ENCODE data around the gene EVL.
A peak's percentile ranks its signal among the peaks of the same experiment; 100 is the strongest.
"Not testable (repeated sequence)": the region's sequence is repeated elsewhere in the genome, so short reads cannot be mapped to it uniquely, and the experiment has no call there.

EVL gene

GRCh38 chr14:100159865-100160533, 94.8 kb downstream of the EVL start:
- DNase-seq (ENCODE audit: low read depth in 3 of 3, low spot score in 1 of 3): no peak

- DNase-seq (ENCODE audit: low read depth in 3 of 3, low spot score in 1 of 3): no peak
These were observed 95.3 kb downstream of the EVL start for GRCh38 chr14:100160534-100160916.

- no peak for DNase-seq (ENCODE audit: low read depth in 3 of 3, low spot score in 1 of 3)
These were observed 100.2 kb downstream of the EVL start for GRCh38 chr14:100165376-100165775.

- no peak for DNase-seq (ENCODE audit: low read depth in 3 of 3, low spot score in 1 of 3)
These were observed 100.7 kb downstream of the EVL start for GRCh38 chr14:100165831-100166440.

- no peak for DNase-seq (ENCODE audit: low read depth in 3 of 3, low spot score in 1 of 3)
These were observed 103.3 kb downstream of the EVL start for GRCh38 chr14:100168506-100168905.

- DNase-seq (ENCODE audit: low read depth in 3 of 3, low spot score in 1 of 3): no peak
These were observed 105.7 kb downstream of the EVL start for GRCh38 chr14:100170880-100171279.

GRCh38 chr14:100172811-100173210, 107.6 kb downstream of the EVL start:
- no peak for DNase-seq (ENCODE audit: low read depth in 3 of 3, low spot score in 1 of 3)

GRCh38 chr14:100173353-100173752, 108.1 kb downstream of the EVL start:
- DNase-seq (ENCODE audit: low read depth in 3 of 3, low spot score in 1 of 3): no peak

- no peak for DNase-seq (ENCODE audit: low read depth in 3 of 3, low spot score in 1 of 3)
These were observed 111.6 kb downstream of the EVL start for GRCh38 chr14:100176811-100177327.

- DNase-seq (ENCODE audit: low read depth in 3 of 3, low spot score in 1 of 3): no peak
These were observed 113.5 kb downstream of the EVL start for GRCh38 chr14:100178691-100179090.

- not testable (repeated sequence) for DNase-seq (ENCODE audit: low read depth in 3 of 3, low spot score in 1 of 3)
These were observed 115.4 kb downstream of the EVL start for GRCh38 chr14:100180671-100181070.

GRCh38 chr14:100181876-100182551, 116.8 kb downstream of the EVL start:
- DNase-seq (ENCODE audit: low read depth in 3 of 3, low spot score in 1 of 3): not testable (repeated sequence)

- DNase-seq (ENCODE audit: low read depth in 3 of 3, low spot score in 1 of 3): no peak
These were observed 122.1 kb downstream of the EVL start for GRCh38 chr14:100187247-100187833.

- no peak for DNase-seq (ENCODE audit: low read depth in 3 of 3, low spot score in 1 of 3)
These were observed 123.3 kb downstream of the EVL start for GRCh38 chr14:100188392-100189030.

- DNase-seq (ENCODE audit: low read depth in 3 of 3, low spot score in 1 of 3): no peak
These were observed 124.9 kb downstream of the EVL start for GRCh38 chr14:100190126-100190525.

GRCh38 chr14:100191584-100192249, 126.5 kb downstream of the EVL start:
- no peak for DNase-seq (ENCODE audit: low read depth in 3 of 3, low spot score in 1 of 3)

- no peak for DNase-seq (ENCODE audit: low read depth in 3 of 3, low spot score in 1 of 3)
These were observed 127.0 kb downstream of the EVL start for GRCh38 chr14:100192250-100192671.

- peak; percentile 97 to 100 (median 99) for DNase-seq (ENCODE audit: low read depth in 3 of 3, low spot score in 1 of 3)
These were observed 127.6 kb downstream of the EVL start for GRCh38 chr14:100192672-100193416.
